ENCODE data around the gene SIGLEC1. TPM values are rescaled to one million over a fixed set of nuclear protein-coding genes. Genes with fewer than 3 reads are reported as not detected.

SIGLEC1 gene
- total and polyA plus RNA-seq, 8 donors: 0.09 to 3.7 (median 1.7) TPM

- TF ChIP-seq, protein P1, sequence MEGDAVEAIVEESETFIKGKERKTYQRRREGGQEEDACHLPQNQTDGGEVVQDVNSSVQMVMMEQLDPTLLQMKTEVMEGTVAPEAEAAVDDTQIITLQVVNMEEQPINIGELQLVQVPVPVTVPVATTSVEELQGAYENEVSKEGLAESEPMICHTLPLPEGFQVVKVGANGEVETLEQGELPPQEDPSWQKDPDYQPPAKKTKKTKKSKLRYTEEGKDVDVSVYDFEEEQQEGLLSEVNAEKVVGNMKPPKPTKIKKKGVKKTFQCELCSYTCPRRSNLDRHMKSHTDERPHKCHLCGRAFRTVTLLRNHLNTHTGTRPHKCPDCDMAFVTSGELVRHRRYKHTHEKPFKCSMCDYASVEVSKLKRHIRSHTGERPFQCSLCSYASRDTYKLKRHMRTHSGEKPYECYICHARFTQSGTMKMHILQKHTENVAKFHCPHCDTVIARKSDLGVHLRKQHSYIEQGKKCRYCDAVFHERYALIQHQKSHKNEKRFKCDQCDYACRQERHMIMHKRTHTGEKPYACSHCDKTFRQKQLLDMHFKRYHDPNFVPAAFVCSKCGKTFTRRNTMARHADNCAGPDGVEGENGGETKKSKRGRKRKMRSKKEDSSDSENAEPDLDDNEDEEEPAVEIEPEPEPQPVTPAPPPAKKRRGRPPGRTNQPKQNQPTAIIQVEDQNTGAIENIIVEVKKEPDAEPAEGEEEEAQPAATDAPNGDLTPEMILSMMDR (IDR thresholded peaks at IDR 0.05): no peak
- Histone ChIP-seq H3K4me3 (no peak overlapping the region), H3K27ac (no peak overlapping the region), H3K4me1 (peaks cover 0 to 6% (median 5%) of the 10 kb centered on the region in 3 donors), H3K9me3 (no peaks in the 10 kb centered on the region), H3K36me3 (no peaks in the 10 kb centered on the region), H3K27me3 (peaks cover 0 to 8% (median 0%) of the 10 kb centered on the region in 4 donors)
- intact Hi-C loops (cut with DNase I): loop anchor here in 1 of 3 donors (10.0 kb wide), 1 partner anchor 331 kb away; no protein-coding TSS in a partner anchor
- no peak for FAIRE-seq
- ATAC-seq: no peak
- DNase-seq: peak in 1 of 6 donors; percentile 41
- 81 to 90% methylated on average over 24 to 26 of the region's 26 CpGs for WGBS, 2 donors
These were observed 41.3 kb upstream of the SIGLEC1 start for GRCh38 chr20:3753501-3754275.

- WGBS, 2 donors: 37 to 54% methylated on average over 4 of the region's 4 CpGs
- Histone ChIP-seq H3K36me3 (no peaks in the 10 kb centered on the region), H3K9me3 (no peaks in the 10 kb centered on the region), H3K27me3 (peaks cover 0 to 8% (median 0%) of the 10 kb centered on the region in 4 donors), H3K27ac (no peak overlapping the region), H3K4me3 (no peak overlapping the region), H3K4me1 (peaks cover 0 to 6% (median 5%) of the 10 kb centered on the region in 3 donors)
- intact Hi-C loops (cut with DNase I): loop anchor here in 1 of 3 donors (10.0 kb wide), 1 partner anchor 332 kb away; no protein-coding TSS in a partner anchor
- DNase-seq (peak in 2 of 6 donors; percentile 31 to 63), ATAC-seq (peak; percentile 43 to 84 (median 76)), FAIRE-seq (no peak)
- TF ChIP-seq, protein P1 (IDR thresholded peaks at IDR 0.05): peak; percentile 40 to 68 (median 51)
These were observed 40.7 kb upstream of the SIGLEC1 start for GRCh38 chr20:3753098-3753497.

DNA sequence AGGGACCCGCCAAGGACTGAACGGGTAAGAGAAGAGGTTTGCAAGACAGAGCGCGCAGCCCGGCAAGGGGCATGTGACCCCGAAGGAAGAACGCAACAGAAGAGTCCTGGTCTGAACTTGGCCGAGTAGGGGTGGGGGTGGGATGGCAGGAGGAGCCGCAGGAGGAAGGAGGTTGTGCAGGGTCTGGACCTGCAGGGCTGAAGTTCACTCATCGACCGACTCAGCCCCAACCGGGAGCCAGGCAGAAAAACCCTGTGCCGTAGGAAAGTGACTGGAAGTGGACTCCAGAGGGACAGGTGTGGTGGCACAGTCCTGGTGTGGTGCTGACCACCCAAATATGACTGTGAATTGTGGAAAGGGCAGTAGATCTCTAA, 40.0 kb upstream of the SIGLEC1 start:
- H3K36me3 ChIP-seq: no peaks in the 10 kb centered on the region
- no peak for DNase-seq
- H3K4me3 ChIP-seq: peak overlapping the region in 2 of 4 donors; percentile 37 to 50
- intact Hi-C loops (cut with DNase I): loop anchor here in 1 of 3 donors (10.0 kb wide), 1 partner anchor 332 kb away; no protein-coding TSS in a partner anchor
- H3K27ac ChIP-seq: no peak overlapping the region
- peak; percentile 4 to 20 (median 14) for ATAC-seq
- no peaks in the 10 kb centered on the region for H3K9me3 ChIP-seq
- TF ChIP-seq, protein P1 (IDR thresholded peaks at IDR 0.05): no peak
- peaks cover 0 to 8% (median 0%) of the 10 kb centered on the region in 4 donors for H3K27me3 ChIP-seq
- FAIRE-seq: no peak
- H3K4me1 ChIP-seq: peaks cover 0 to 6% (median 5%) of the 10 kb centered on the region in 3 donors
- 12 to 17% methylated on average over 13 of the region's 13 CpGs for WGBS, 2 donors

DNA sequence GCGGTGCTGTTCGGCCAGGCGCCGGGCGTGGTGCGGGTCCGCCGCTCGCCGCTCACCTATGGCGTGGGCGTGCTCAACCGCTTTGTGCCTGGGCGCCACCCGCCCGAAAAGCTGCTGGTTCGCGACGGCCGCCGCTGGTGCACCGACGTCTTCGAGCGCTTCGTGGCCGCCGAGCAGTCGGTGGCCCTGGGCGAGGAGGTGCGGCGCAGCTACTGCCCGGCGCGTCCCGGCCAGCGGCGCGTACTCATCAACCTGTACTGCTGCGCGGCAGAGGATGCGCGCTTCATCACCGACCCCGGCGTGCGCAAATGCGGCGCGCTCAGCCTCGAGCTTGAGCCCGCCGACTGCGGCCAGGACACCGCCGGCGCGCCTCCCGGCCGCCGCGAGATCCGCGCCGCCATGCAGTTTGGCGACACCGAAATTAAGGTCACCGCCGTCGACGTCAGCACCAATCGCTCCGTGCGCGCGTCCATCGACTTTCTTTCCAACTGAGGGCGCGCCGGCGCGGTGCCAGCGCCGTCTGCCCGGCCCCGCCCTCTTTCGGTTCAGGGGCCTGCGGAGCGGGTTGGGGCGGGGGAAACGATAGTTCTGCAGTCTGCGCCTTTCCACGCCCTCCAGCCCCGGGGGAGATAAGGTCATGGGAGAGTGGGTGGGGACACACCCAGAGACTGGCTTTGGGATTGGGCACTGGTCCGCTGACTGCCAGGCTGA, 39.4 kb upstream of the SIGLEC1 start:
- H3K27ac ChIP-seq: no peak overlapping the region
- TF ChIP-seq, protein P1 (IDR thresholded peaks at IDR 0.05): no peak
- H3K27me3 ChIP-seq: peaks cover 0 to 8% (median 0%) of the 10 kb centered on the region in 4 donors
- H3K4me3 ChIP-seq: peak overlapping the region; percentile 10 to 50 (median 30)
- H3K9me3 ChIP-seq: no peaks in the 10 kb centered on the region
- peak in 5 of 6 donors; percentile 48 to 75 (median 68) for DNase-seq
- H3K36me3 ChIP-seq: no peaks in the 10 kb centered on the region
- ATAC-seq: peak; percentile 51 to 76 (median 56)
- H3K4me1 ChIP-seq: peaks cover 0 to 6% (median 5%) of the 10 kb centered on the region in 3 donors
- WGBS, 2 donors: 11 to 14% methylated on average over 95 of the region's 95 CpGs
- no peak for FAIRE-seq
- intact Hi-C loops (cut with DNase I): loop anchor here in 1 of 3 donors (10.0 kb wide), 1 partner anchor 333 kb away; no protein-coding TSS in a partner anchor
